Activated CD8-positive, alpha-beta memory T cell treated with anti-CD3 and anti-CD28 coated beads, Interleukin-2, amount 50 U/mL, for 24 hours (primary cell): ENCODE data around the gene MYL11.
A peak's percentile ranks its signal among the peaks of the same experiment; 100 is the strongest.

Source experiments
- DNase-seq: peaks from one replicate; pipeline ENCODE4 v3.0.0-alpha.2; 2020; ENCODE audit errors: extremely low read depth

The MYL11 gene

GRCh38 chr16:30354423-30355143 is 20.0 kb upstream of the MYL11 start:
- no peak for DNase-seq

DNA sequence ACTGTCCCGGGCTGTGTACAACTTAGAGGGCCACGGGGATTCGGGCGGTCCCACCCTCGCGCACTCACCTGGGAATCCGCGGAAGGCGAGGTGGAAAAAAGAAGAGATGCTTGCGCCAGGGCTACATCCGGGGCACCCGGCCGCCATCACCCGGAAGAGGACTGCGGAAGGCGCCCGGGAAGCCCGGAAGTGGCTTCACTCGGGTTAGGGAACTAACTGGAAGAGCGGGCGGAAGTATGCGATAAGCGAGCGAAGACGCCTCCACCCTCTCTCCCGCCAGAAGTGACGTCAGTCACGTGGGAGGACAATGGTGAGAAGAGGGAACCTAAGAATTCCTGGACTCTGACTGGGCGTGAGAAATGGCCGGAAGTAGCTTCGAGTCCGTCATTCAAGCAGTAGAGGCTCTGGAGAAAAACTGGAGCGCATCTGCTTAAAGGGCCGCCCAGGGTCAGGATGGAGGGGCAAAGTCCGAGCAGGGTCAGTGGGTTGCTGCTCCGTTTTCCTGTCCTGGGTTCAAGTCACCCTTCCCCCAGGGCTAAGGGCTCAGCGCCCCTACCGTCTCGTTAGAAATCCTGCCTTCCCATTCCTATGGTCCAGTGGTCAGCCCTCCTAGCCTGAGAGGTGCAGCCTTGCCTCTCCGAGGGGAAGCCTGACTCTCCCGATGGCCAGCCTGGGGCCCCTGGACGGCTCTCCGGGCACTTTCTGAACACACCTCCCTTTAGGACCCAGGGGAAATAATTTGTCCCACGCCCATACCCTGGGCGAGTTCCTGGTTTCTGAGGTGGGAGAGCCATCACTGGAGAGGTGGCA is 19.3 kb upstream of the MYL11 start, which contains the start of gene CD2BP2:
TSS of gene CD2BP2 (minus strand) at position 165 of the 810 bp plus-strand sequence. CDS start 627 bp downstream, outside the sequence.
- peak; percentile 70 for DNase-seq

- no peak for DNase-seq
Observed at GRCh38 chr16:30355954-30356308, 18.7 kb upstream of the MYL11 start.

GRCh38 chr16:30356401-30357084 is 18.1 kb upstream of the MYL11 start:
- no peak for DNase-seq

DNA sequence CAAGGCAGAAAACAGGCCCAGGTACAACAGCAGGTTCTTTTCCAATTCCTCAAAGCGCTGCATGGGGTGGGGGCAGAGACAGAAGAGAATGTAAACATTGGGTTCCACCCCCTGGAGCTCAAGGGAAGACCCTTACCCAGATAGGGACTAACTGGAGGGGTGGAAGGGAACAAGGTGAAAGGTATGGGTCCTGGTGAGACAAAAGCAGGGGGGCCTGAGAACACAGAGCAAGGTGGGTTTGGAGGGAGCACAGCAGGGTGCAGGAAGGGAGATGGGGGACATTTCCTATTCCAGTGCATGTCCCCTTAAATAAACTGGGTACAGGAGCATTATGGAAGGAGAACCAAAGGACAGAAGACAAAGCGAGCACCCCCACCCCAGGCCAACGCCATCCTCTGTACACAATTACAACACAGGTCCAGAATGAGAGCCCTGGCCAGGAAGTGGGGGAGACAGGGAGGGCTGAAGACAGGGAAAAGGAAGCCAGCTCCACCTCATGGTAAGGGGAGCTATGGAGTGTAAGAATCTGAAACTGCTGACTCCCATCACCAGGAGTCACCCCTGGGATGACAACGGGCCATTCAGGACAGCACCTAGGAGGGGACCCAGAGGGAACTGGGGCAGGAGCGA is 17.4 kb upstream of the MYL11 start:
- DNase-seq, result no peak

DNA sequence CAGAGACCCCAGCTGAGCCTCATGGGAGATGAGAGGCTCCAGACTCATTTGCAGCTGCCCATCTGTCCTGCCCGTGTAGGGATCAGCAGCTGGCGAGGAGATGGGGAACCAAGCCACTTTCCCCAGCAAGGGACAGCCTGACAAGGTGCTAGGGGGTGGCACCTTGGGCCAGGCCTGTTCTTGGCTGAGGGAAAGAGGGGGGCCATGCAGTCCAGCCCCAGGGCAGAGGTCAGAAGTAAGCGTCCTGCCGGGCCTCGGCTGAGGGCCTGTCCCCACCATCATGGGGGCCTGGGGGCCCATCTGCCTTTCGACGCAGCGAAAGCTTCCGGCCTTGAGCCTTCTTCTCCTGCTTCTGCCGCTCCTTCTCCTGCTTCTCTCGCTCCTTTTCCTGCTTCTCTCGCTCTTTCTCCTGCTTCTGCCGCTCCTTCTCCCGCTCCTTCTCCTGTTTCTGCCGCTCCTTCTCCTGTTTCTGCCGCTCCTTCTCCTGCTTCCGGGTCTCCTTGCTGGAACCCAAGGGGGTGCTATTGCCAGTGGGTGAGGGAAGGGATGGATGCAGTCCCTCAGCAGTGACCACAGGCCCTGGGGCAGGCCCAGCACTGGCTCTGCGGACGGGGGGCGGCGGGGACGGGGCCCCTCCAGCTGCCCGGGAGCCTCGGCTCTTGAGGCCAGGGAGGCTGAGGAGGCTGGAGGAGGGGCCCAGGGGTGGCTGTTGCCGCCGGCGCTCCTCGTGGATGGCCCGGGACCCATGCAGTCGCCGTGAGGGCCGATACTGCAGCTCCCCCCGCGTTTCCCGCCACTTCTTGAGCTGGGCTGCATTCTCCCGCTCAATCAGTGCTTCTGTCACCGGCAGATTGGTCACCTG is 16.7 kb upstream of the MYL11 start:
- no peak for DNase-seq

GRCh38 chr16:30358577-30358936 is 16.0 kb upstream of the MYL11 start:
- DNase-seq, result no peak

DNA sequence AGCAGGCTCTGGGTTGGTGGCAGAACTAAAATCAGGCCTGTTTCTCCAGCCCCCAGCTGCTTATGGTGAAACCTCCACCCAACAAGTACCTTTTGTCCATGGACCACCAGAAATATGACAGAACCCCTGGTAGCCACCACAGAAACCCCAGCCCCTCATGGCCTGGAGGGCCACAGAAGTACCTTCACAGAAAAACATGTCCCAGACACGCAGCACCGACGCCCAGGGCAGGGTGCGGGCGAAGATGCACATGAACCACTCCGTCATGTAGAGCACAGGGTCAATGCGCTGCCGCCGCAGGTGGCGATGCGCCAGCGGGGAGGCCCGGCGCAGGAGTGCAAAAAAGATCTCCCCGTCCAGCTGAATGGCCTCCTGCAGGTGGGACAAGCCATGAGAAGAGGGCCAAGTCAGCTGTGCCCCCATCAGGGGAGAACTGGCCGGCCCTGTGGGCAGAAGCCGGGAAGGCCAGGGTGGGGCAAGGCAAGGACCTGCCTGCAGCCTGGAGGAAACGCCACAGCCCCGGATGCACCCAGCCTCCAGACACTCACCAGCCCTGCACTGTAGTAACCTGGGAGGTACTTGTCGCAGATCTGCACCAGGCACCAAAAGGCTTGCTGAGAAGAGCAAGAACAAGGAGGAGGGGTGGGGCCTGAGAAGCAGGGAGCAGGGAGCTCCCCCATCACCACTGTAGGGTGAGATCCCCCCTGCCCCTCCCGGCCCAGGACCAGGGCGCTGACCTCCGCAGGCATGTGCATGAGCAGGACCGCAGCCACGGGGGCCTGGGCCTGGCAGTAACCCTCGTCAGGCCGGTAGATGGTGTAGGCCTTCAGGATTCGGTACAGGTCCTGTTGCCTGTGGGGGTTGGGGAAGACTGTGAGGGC is 15.4 kb upstream of the MYL11 start:
- DNase-seq, result no peak

GRCh38 chr16:30359871-30360170 is 14.8 kb upstream of the MYL11 start:
- no peak for DNase-seq

DNA sequence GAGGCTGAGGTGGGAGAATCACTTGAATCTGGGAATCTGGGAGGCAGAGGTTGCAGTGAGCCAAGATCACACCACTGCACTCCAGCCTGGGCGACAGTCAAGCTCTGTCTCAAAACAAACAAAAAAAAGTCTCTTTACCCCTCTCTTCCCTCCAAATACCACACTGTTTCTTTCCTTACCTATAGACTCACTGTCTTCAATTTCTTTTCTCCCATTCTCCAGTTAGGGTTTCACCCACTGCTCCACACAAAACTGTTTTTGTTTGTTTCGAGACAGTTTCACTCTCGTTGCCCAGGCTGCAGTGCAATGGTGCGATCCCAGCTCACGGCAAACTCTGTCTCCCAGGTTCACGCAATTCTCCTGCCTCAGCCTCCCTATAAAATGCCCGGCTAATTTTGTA is 13.4 kb upstream of the MYL11 start:
- no peak for DNase-seq

DNA sequence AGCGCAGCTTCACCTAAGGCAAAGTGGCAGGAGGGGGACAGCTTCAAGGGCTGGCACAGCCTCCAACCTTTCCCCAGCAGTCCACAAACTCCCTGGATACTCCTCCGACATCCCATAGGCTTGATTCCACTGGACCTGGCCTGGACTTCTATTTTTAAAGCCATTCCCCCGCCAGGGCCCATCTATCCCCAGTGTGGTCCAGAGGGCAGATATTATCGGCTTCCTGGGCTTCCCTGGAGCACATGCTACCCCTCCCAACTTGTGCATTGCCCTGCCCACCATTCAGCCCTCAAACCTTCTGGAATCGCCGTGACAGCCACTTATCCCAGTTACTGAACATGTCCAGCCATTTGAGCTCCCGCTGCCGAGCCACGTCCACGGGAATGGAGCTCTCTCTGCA is 9.4 kb upstream of the MYL11 start:
- DNase-seq, result no peak

GRCh38 chr16:30366511-30366910 is 8.1 kb upstream of the MYL11 start:
- no peak for DNase-seq

DNA sequence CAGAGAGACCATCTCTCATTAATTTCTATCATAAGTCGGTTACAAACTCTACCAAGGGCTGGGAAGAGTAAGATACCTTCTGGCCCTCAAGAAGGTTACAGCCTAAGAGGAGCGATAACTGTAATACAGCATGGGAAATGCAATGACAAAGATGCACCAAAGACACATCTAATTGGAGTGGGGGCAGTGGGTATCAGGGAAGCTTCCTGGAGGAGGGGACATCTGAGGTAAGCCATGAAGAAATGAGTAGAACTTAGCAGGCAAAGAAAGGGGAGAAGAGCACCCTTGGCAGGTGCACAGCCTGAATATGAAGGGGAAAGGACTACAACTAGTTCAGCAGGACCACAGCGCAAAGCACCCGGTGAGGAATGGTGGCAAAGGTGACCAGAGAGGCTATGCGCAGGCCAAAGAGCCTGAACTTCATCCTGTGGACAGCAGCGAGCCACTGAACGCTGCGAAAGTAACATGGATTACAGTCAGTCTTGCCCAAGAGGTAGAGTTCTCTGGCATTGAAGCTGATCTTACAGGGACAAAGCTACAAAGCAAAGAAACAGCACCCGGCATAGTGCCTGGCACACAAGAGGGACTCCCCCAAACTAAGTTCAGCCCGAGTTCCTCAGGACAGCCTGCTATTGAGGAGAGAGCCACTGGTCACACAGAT is 7.1 kb upstream of the MYL11 start:
- DNase-seq, result no peak

DNA sequence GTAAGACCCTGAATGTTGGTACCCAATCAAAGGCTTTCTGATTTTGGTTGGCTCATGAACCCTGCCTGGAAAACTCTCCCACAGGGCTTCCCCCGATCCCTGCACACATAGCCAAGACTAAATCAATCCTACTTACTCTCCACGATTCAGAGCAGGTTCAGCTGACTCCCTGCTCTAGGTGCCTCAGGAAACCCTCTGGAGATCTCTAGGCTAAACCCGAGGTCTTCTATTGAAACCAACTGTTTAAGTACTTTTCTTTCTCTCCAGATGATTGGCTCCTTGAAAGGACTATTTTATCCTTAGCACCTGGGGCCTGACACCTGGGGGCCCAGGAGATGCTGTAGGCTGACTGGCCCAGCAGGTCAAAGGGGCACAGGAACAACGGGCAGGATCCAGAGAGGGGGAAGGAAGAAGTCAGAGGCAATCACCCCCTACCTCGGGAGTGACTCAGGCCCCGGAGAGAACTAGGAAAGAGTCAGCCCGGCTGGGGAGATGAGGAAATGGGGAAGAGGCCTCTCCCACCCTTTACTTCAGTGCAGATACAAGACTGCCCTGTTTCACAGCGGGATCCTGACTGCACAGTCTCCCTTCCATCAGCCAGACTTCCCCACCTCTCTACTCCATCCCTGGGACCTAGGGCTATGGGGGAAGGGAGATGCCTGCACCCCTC is 6.3 kb upstream of the MYL11 start:
- no peak for DNase-seq

DNA sequence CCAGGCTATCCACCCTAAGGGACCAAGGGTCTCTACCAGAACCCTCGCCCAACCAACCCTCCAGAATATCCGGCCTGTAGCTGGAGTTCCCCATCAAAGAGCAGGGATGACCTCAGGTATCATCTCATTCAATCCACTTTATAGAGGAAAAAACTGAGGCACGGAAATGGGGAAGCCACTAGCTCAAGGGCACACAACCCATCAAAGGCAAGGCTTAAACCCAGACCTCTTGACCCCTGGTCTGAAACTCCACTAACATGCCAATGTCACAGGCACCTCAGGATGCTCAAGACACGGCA is 5.9 kb upstream of the MYL11 start:
- DNase-seq, result no peak

DNA sequence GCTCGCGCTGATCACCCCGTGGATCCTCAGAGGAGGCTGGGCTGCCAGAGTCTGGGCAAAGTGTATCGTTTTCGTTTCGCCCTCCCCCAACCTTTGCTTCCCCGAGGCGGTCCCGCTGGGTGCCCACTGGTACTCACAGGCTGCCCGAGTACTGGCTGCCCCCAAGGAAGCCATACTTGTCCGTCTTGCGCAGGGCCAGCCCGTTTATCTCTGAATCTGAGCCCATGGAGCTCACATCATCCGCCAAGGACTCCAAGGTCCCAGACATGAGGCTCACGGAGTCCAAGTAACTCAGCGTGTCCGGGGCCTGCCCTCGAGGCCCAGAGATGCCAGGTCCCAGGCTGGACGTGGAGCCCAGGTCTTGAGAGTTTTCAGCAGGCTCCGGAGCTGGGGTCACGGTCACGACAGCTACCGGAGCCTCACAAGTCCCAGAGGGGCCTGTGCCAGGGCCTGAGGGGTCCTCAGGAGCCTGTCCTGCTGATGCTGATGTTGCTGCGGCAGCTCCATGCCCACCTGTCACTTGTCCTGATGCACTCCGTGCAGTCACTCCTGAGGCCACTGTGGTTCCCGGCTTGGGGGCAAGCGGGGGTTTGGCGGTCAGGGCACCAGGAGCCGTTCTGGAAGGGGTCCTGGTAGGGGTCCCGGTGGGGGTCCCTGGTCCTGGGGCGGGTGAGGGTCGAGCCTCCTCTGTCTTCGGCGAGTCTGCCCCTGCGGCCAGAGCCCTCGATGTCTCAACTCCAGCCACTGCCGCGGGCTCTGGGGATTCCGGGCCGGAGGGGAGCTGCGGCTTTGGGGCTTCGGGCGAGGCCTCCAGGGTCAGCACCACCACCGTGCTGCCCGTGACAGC is 5.3 kb upstream of the MYL11 start:
- no peak for DNase-seq

DNA sequence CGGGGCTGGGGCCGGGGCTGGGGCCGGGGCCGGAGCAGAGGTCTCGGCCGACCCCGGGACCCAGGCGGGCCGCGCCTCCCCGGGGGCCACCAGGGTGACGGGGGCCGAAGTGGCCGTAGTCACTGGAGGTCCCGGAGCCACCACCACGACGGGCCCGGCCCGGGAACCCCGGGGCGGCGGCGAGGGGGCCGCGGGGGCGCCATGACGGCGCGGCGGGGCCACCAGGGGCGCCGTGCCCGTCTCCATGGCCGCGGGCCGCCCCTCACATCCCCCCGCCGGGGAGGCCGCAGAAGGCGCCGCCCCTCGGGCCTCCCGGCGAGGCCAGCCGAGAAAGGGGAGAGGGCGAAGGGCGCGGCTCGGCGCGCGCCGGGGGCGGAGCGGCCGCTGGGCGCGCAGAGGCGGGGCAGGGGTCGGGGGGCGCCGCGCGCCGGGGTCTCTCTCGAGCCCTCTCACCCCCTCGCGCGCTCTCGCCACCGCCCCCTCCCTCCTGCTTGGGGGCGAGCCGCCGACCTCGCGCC is 4.6 kb upstream of the MYL11 start:
- no peak for DNase-seq

DNA sequence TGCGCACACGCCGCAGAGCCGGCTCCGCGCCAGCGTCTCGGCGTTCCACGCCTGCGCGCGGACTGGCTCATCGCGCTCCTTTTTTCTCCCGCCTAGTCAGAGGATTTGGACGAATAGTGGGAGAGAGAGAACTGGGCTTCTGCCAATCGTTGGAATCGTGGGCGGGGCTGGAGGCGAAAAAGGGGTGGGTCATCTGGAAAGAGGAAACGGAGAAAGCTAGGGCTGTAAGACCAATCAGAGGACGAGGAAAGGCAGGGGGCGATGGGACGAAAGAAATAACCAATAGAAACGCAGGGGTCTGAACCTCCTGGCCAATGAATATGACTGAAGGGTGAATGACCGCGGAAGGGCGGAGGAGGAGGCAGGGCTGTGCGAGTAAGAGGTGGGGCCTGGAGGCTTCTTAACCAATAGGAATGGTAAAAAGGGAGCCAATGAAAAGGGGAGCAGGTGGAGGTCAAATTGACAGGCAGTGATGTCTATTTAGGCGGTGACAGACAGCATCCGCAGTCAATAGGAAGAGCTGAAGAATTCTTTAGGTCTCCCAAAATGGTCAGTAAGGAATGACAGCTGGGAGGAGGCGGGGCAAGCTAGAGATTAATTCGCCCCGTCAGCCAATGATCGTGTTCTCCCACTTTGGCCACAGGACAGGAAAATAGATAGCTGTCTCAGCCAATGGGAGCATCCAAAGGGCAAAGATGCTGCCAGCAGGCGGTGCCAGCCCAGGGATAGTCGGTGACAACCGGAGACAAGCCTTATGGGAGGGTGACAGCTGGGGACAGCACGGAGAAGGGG is 4.0 kb upstream of the MYL11 start, which contains the start of gene TBC1D10B:
TSS of gene TBC1D10B (minus strand) at position 39 of the 792 bp plus-strand sequence. CDS start 311 bp downstream, outside the sequence.
- peak; percentile 98 for DNase-seq
